Activated CD8-positive, alpha-beta memory T cell treated with anti-CD3 and anti-CD28 coated beads for 1 hour (primary cell): ENCODE results near the gene ADAMTS8.
"Not testable (repeated sequence)": the region's sequence is repeated elsewhere in the genome, so short reads cannot be mapped to it uniquely, and the experiment has no call there.

ENCODE experiments used
- DNase-seq, 2 donors: peaks; one replicate each; pipeline ENCODE4 v3.0.0-alpha.2; 2020; ENCODE audit warnings: low read depth in 1 of 2; ENCODE audit errors: extremely low read depth in 1 of 2

ADAMTS8 gene

DNA sequence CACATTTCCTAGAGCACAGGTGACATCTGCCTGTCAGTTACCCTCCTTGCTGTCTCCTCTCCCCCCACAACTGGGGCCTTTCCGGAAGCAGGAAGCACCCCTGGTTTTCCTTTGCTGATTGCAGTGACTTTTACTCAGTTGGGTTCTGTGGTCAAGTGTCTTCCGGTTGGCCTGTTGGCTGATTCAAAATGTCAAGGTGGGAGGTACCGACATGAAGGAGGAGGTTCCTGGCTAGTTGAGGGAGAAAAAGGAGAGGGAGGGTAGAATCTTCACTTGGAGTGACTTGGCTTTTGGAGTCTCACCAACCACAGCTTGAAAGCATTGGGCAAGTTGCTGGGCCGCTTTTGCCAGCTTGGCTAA lies 10.7 kb upstream of the ADAMTS8 start:
- DNase-seq, result no peak

DNA sequence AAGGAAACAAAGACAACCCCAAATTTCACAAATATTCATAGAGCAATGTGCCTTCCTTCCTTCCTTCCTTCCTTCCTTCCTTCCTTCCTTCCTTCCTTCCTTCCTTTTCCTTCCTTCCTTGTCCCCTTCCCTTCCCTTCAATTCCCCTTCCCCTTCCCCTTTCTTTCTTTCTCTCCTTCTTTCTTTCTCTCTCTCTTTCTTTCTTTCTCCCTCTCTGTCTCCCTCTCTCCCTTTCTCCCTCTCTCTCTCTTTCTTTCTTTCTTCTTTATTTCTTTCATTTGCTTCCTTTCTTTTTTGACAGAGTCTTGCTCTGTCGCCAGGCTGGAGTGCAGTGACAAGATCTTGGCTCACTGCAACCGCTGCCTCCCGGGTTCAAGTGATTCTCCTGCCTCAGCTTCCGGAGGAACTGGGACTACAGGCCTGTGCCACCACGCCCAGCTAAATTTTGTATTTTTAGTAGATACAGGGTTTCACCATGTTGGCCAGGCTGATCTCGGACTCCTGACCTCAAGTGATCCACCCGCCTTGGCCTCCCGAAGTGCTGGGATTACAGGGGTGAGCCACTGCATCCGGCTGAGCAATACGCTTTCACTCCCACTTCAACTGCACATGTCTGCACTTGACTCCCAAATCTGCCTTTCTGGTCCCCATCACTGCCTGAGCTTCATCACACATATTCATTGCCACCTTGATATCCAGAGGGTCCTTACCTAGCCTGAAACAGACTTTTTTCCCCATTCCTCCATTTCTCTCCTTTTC lies 10.2 kb upstream of the ADAMTS8 start:
- not testable (repeated sequence) for DNase-seq

DNA sequence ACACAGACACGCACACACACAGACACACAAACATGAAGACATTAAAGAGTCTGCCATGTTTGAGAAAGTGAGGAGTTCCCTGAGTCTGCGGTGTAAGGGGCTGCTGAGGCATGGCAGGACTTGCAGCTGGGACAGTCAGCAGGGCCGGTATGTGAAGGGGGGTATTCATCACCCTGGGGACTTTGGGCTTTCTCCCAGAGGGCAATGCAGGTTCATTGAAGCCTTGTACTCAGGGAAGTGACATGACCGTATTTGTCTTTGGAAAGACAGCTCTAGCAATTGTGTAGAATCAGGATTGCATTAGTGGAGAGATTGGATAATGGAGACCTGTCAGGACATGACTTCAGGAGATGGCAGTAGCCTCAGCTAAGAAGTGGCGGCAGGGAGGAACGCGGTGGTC lies 9.4 kb upstream of the ADAMTS8 start:
- no peak for DNase-seq

DNA sequence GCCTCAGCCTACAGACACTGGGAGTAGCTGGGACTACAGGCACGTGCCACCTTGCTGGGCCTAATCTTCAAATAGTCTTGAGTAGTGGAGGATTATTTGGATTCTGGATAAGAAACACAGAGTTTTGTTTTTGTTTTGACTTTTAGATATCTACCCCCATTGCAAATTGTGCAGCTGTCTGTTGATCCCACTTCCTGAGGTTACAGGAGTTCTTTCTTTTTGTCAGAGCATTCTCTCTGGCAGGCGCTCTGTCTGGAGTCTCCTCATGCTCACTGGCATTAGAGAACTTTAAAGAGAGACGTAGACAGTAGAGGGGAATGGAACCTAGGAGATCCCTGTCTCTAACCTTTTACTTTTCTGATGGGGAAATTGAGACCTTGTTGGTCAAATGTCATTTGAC lies 7.8 kb upstream of the ADAMTS8 start:
- no peak for DNase-seq

DNA sequence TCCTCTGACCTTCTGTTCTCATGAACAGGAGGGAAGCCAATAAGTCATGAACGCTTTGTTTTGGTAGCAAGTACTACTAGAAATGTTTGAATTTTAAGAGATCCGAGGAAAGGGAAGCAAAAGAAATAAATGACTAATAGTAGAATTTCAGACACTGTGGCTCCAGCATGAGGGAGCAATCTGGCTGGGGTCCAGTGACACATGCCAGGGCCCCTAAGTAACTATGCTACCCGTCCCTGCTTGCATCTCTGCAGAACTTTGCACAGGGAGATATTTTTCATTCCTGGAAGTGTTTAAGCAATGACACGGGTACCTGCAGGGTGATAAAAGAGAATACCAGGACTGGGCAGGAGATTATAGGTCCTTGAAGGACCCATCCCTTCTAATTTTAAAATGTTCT lies 7.3 kb upstream of the ADAMTS8 start:
- no peak for DNase-seq

DNA sequence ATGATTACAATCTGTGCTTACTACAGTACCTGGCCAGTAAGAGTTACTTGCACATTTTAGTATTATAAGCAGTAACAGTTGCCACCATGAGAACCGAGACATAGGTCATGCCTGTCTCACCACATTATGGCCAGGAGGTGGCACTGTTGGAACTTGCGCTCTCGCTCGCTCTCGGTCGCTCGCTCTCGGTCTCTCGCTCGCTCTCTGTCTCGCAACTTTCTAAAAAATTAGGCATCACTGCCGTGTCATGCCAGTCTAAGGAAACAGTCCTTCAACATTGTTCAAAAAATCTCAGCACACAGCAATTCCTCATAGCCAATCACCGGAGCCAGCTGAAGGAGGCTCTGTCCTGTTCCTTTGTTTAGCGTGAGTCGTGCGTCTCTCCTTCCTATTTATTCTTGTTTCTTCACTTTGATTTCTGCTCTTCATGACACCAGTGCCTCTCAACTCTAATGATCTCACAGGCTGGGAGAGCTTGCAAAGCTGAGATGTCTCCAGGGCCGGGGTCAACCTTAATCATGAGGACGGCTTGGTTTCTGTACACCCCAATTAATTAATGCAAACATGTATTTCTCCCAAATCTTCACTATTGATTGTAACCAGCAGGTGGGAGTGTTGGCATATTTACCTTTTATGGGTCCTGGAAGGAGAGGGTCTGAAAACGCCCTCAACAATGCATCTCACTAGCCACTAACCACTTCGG lies 6.3 kb upstream of the ADAMTS8 start:
- DNase-seq, result peak; percentile 20 to 34

DNA sequence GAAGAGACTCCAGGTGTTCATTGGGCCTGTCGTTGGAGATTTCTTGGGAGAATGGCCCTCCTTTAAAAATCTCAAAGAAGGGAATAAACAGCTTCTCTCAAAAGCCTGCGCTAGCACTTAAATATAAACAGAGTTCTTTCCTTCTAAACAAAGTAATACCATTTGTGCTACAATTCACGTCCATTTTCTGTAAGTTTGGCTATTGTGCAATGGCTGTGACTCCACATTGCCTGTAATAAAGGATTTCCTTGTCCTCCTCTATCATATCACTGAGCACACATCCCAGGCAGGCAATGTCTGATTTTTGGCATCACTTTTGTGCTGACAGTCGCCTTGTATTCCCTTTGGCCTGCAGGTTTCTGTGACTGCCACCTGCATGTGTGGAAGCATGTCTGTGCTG lies 4.9 kb upstream of the ADAMTS8 start:
- DNase-seq, result no peak

DNA sequence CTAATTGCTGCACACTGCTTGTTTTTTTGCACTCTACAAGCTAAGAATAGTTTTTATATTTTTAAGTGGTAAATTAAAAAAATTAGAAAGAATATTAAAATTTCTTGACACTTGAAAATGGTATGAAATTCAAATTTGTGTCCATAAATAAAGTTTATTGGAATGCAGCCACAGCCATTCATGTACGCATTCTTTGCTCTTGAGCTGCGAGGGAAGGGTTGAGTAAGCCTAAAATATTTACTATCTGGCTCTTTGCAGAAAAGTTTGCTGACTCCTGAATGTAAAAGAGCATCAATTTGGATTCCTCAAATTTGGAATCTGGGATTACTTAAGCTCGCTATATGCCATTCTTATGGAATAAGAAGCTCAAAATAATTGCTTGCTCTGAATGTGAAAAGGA lies 3.4 kb upstream of the ADAMTS8 start:
- no peak for DNase-seq

DNA sequence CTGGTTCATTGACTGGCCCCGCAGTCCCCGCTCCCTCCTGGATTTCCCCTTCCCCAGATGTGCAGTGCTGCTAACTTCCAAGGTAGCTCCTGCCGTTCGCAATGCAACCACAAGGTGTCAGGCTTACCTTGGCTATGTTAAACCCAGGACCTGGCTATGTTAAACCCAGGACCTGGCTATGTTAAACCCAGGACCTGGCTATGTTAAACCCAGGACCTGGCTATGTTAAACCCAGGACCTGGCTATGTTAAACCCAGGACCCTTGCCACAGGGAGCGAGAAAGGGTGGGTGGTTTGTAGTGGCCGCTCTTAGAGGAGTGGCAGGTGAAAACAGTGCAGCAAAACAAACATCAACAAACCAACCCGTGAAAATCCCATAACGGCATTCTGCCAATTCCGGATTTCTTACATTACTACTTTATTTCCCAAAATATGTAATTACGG lies 2.9 kb upstream of the ADAMTS8 start:
- DNase-seq, result peak in 1 of 2 donors; percentile 39

DNA sequence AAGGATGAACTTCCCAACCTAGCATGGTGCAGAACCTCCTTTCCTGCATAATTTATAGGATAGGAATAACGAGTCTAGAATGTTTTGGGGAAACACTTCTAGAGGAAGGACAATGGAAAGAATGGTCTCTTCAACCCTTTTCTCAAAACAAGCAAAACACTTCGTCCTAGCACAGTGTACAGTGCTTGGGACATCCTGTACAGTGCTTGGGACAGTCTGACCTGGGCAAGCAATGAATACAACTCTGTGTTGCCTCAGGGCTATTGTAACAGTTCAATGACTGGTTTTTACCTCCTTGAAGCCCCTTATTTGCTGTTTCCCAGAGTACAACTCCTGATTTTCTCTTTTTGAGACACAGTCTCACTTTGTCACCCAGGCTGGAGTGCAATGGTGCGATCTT lies 1.6 kb upstream of the ADAMTS8 start:
- no peak for DNase-seq

DNA sequence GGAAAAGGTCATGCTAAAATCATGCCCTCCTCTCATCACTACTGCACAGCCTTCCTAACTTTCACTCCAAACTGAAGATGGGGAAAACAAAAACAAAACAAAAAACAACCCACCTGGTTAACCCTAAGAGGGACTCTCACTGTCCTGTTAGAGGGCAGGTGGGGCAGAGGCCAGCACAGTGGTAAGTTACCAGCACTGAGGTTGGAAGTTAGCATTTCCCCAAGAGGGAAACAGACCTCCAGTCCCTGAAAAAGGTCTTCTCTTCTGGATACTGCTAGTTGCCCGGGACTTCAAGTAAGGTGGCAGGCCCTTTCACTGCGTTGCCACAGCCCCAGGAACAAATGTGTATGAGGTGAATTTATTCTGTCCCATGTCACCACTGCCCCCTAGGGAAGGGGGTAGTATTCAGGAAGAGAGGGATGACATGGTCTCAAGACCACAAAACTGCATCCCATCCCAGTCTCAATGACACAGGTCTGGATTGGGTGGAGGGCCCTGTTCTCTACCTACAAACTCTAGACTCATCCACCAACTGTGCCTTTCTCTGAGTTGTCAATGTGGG lies 792 bp upstream of the ADAMTS8 start:
- no peak for DNase-seq

DNA sequence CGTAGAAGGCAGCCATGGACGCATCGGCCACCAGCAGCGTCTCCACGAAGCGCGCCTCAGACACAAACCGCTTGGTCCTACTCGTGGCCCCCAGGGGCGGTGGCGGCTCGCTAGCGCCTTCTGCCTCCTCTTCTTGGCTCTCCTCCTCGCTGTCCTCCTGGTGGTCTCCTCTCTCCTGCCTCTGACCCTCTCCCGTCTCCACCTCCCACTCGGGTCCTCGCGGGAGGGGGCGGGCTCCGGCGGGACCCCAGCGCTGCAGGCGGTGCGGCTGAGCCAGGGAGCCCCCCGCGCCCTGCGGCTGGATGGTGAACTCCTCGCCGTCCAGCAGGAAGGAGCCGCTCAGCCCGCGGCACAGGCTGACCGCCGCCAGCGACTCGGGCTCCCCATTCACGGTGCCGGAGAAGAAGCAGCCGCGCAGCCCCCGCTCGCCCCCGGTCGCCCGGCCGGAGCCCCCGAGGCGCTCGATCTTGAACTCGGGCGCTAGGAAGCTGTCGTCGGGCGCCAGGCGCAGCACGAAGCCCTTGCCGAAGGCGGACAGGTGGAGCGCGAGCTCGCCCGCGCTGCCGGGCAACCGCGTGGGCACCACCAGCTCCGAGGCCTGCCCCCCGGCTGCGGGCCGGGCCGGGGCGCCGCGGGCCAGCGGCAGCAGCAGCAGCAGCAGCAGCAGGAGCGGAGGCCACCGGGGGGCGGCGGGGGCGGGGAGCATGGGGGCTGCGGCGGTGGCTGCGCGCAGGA lies 661 bp downstream of the ADAMTS8 start:
- no peak for DNase-seq

DNA sequence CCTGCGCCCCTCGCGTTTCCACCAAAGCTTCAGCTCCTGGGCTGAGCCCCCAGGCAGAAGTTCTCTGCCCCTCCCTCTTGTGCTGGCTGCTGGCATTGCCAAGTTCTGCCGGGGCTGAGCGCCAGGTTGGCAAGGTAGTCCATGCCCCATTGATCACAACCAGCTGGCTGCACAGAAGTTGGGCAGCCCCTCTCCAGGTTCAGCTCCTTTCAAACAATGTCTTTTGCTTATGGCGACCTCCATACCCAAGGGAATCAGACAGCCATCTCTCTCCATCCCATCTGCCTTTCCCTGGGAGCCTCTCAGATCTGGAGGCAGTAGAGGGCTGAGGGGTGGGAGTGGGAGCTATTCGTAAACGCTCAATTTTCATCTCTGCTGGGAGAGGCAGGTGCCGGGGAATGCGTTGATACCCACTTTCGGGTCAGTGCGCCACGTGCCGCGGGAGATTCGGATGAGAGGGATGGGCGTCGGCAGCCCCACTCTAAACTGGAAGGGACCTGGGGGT lies 1.5 kb downstream of the ADAMTS8 start:
- DNase-seq, result no peak

DNA sequence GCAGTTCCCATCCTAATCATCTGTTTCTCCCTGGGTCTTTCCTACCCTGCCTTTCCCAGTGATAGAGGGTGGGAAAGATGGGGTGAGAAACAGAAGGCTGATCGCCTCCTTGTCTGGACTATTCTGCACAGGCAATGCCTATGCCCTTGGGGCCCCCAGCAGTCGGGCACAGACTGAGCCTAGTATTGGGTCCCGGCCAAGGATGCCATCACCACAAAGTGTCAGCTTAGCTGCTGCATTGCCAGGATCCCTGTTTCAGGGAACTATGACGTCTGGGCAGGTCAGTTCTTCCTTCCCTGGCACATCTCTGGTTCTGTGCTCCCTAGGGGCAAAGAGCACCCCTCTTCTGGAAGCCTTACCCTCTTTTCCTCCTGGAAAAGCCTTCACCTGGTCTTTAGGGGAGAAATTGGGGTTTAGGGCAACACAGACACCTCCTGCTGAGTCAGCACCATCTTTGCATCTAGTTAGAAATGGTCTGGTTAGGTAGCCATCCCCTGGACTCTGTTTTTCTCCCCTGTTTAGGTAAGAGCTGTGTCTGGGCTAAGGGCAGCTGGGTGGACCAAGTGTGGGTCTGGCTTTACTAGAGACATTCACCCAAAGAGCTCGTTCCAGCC lies 2.1 kb downstream of the ADAMTS8 start:
- DNase-seq, result no peak

DNA sequence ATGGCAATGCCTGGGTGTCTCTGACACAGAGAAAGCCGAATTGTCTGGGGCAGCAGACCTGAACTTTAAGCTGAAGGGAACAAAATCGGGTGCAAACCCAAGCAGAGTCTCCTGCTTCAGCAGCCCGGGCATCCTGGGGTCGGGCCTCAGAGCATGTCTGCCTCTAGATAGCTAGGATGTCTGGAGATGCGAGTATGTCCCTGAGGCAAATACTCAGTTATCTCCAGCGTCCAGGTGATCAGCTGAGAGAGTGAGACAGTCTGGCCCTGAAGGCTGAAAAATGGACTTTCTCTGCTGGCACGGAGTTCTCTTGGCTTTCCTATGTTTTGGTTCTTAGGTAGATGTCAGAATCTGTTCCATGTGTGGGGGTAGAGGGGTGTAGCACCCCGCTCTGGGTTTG lies 3.3 kb downstream of the ADAMTS8 start:
- no peak for DNase-seq

DNA sequence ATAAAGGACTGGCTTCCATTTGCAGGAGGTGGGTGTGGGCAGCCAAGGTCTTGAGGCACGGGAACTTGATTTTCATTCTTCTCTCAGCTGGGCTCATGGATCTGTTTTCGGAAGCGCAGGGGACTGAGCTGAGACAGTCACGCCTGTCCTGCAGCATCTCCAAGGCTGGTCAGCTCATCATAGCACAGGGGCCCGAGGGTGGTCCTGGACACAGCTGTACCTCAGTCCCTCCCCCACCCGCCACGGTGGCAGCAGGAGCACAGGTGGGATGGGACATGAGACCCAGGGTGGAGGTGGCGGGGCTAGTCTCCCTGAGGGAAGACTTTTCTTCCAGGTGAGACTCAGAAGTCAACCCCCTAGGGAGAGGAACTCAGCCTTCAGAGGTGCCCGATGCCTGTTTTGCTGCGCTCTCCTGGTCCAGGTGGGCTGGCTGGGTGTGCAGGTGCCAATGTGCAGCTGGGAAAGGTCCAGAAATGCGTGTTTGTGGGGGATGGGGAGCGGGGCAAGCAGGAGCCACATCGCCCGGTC lies 3.7 kb downstream of the ADAMTS8 start:
- no peak for DNase-seq

DNA sequence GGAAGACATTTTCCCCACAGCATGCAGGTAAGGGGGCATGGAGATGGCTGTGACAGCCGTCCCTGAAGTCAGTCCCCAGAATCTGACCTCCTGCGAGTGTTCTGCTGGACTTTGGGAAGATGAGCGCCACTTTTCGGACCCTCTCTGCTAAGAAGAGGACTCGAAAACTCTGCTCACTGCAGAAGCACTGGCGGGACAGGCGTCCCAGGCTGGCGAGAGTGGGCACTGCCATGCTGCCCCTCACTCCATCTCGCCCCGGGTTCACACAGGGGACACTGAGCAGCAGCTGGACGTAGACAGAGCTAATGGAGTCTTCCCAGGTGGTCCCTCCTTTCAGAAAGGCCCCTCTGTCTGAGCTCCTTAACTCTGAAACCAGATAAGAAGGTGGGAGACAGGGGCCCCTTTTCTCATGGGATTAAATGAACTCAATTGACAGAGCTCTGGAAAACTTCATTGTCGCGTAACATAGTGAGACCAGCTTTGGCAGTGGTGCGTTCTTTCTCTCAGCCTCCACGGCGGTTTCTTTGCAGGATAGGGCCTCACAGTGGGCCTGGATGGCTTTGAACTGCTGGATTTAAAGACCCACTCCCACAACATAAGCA lies 4.8 kb downstream of the ADAMTS8 start:
- no peak for DNase-seq

DNA sequence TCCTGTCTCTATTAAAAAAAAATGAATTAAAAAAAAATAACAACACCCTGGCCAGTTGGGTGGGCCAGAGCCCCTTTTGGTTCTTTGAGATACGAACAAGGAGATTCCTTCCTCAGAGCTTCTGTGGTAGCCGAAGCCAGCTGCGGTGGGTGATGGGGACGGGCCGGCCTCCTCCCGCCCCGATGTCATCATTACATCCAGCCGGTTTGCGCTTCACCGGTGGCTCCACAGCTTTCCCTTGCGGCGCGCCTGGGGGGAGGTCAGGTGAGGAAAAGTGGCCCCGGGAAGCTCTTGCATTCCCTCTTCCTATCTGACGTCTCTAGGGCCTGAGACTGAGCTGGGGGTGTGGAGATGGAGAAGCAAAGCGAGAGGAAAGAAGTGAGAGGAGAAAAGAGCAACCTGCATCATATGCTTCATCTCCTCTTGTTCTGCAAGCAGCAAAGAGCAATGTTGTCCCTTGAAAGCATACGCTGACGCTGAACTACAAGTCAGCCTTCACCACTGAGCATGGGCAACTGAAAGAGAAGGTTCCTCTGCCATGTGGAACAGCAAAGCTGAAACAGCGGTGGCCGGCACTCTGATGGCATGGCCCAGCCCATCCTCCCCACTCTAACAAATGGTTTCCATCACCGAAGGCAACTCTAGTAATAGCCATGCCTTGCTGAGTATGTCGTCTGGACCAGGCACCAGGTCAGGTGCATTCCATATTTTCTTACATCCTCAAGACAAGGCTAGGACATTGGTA lies 6.0 kb downstream of the ADAMTS8 start:
- DNase-seq, result no peak

DNA sequence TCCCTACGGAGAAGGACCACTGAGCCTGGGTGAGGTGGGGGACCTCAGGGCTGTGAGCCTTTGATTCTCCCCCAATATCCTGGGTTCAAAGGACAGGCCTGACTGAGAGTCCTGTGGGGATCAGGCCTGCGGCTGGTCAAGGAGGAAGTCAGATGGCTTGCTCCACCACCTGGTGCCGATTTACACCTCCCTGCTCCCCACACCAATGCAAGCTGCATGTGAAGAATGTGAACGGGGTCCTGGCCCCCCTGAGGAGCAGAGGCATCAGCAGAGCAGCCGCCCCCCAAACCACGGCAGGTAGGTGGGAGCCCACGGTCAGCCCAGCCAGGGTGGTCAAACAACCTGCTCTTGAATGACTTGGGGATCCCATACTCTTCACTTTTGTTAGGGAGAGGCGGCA lies 6.7 kb downstream of the ADAMTS8 start:
- no peak for DNase-seq

DNA sequence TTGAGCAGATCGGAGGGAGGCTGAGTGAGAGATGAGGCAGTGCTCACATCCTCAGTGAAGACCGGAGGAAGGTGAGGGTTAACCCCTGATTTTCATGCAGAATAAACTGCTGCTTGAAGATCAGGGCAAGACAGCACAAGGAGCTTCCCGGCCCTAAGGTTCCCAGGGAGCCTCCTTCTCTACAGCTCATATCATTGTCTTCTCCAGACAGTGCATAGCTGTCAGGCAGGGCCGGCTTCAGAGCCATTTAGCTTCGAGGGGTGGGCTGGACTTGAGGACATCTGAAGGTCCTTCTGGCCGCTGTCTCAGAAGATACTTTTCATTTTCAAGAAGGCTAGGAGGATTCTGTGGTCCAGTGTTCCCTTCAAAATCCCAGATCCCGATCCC lies 7.2 kb downstream of the ADAMTS8 start:
- no peak for DNase-seq
